GM21515 (cell line): ENCODE measurements around the gene SP6.

Experiments
- ATAC-seq: cut with Tn5 transposase; IDR thresholded peaks from one replicate; pipeline ENCODE4 v1.9.1; 2021; ENCODE audit not compliant: unreplicated experiment

The SP6 gene

GRCh38 chr17:47879776-47880454 lies 29.0 kb upstream of the SP6 start:
- ATAC-seq = no peak

- no peak for ATAC-seq
These were observed 28.1 kb upstream of the SP6 start for GRCh38 chr17:47879028-47879585.

DNA sequence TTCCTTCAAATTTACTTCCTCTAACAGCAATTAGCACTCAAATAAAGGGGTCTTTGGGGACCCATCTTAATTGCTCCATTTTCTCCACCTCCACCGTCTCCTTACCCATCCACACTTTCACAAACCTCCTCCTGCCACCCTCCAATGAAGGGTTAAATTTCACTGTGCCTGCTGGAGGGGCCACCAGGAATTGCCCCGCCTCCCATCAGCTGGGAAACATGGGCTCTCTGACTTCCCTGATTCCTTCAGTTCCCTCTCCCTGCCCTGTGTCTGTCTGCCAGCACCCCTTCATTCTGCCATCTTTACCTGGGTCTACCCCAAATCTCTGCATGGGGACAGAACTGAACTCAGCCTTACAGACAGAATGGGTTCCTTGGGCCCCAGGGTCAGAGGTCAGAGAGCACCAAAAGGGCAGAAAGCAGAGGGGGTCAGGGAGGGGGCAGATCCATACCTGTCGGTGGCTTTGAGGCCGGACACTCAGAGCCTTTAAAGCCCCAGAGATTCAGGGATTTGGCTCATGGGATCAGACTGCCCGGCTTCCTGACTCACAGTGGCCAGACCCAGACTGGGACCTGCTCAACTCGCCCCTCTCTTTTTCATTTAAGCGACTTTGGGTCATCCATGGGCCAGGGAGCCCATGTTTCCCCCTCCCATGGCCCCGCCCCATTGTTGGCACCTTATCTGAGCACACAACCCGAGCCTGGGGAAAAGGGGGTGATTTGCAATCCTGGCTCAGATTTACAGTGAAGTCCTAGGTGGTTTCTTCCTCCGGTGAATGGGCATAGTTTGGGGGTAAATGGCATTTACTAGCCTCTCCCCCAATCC lies 27.5 kb upstream of the SP6 start:
- ATAC-seq = no peak

DNA sequence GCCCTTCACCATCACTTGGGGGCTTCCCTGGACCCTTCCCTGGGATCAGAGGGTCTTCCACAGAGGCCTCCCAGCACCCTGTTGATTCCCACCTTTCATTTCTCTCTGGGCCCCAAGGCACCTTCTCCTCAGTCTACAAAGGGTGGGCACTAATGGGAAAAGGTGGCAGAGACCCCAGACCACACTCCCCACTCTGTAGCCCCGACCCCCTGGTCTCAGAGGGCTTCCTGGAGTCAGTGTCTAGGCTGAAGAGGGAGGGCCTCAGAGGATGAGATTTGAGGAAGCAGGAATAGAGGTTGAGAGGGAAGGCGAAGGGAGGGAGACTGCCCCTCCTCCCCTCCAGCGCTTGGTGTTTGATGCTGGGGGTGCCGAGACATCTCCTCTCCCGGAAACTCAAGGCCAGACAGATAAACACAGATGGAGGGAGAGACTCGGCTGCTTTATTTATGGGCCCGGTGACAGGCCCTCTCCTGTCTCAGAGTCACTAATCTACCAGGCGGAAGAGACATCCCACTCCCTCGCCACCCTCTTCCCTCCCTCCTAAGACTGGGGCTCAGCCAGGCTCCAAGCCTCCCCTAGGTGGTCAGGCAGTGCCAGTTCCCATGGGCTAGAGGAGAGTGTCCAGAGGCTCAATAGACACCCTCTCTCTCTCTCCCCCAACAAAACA lies 26.5 kb upstream of the SP6 start:
- ATAC-seq = no peak

GRCh38 chr17:47875011-47875985 lies 24.3 kb upstream of the SP6 start:
- ATAC-seq = no peak

DNA sequence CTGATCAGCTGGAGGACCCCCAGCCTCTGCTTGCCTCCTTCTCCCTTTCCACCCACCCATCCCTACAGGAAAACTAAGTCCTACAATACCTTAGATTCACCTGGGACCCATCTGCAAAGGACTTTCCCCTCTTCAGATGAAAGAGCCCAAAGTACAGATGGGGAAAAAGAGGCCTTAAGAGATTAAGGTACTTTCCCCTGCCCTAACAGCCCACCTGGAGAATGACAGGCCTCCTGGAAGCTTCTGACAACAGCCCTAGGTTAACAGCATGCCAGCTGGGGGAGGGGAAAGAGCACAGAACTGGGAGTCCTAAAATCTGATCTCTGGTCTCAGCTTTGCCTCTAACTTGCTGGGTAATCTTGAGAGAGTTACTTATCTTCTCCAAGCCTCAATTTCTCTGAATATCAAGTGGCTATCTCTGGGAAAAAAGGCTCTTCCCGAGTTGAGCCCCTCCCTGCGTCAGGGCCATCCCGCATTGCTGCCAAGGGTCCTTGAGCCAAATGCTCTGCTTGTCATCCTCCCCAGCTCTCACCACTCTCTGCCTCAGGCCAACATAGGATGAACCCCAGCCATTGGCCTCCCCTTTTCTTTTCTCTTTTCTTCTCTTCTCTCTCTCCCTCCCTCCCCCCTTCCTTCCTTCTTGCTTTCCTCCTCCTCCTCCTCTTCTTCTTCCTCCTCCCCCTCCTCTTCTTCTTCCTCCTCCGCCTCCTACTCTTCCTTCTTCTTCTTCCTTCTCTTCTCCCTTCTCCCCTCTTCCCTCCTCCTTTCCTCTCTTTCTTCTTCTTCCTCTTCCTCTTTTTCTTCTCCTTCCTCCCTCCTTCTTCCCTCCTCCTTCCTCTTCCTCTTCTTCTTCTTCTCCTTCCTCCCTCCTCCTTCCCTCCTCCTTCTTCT lies 22.5 kb upstream of the SP6 start:
- no peak for ATAC-seq

- no peak for ATAC-seq
These were observed 21.7 kb upstream of the SP6 start for GRCh38 chr17:47872651-47873161.

DNA sequence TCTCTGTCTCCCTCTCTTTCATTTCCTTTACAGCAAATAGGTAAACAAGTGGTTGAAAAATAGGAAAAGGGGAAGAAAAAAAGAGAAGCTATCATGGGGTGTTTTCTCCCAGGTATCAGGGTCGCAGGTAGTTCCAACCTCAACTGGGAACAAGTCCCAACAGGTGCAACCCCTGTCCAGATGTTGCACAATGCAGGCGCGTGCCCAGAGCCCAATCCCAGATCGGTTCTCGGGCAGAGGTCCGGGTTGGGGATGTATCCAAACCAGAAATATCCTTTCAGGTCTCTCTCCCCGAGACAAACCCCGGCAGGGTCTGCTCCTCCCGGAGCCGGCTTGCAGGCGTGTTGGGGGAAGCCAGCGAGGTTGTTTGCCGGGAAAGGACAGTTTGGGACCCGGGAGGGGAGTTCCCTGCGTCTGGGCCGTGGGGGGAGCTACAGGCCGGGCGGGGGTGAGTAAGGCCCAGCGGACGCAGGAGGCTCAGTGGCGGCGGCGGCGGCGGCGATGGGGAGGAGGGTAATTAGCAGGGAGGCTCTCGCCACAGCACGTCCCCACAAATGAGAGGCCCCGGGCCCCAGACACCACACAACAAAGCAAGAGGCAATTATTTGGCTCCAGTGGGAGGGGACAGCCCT lies 21.2 kb upstream of the SP6 start:
- no peak for ATAC-seq

DNA sequence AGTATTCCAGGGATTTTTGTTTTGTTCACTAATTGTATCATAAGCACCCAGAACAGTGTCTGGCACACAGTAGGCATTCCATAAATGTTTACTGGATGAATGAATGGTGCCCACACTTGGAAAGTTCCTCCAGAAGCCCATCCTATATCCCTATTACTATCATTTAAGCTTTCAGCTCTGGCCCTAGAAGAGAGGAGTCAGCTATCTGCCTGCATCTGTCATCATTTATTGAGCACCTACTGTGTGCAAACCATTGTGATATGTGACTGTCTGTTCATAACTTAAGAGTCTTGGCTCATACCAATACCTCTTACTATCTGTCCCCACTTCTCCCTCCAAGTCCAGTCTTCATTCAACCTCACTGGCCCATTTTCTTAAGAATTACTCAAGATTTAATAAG lies 20.1 kb upstream of the SP6 start:
- ATAC-seq = no peak

- ATAC-seq = no peak
These were observed 19.1 kb upstream of the SP6 start for GRCh38 chr17:47870056-47870455.

- no peak for ATAC-seq
These were observed 18.2 kb upstream of the SP6 start for GRCh38 chr17:47869114-47869513.

DNA sequence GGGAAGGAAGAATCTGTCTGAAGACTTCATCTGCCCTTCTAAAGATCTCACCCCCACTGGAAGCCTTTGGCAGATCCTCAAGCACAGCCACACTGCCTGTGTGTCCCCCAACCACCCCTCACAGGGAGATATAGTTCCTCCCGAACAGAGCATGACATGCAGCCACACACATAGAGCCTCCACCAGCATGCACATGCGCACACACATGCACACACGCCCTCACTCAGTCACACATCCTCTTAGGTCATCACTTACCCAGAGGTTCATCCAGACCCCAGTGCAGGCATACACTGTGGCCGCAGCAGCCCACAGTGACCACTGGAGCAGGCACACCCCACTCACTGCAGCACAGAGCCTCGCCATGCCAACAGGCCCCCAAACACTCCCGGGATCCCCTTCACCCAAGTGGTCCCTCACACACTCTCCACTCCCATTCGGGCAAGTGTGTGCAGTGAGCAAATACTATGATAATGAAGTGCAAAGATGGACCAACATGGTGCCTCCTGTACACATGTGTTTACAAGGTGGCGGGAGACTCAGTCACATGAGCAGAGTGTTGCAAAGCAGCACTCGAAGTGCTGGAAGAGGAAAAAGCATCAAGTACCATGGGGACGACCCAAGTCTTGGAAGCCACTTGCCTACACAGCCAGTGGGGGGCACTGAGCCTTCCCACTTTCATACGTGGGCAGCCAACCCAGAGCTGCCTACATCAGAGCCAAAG lies 17.0 kb upstream of the SP6 start:
- ATAC-seq = no peak

- no peak for ATAC-seq
These were observed 16.0 kb upstream of the SP6 start for GRCh38 chr17:47866941-47867340.

DNA sequence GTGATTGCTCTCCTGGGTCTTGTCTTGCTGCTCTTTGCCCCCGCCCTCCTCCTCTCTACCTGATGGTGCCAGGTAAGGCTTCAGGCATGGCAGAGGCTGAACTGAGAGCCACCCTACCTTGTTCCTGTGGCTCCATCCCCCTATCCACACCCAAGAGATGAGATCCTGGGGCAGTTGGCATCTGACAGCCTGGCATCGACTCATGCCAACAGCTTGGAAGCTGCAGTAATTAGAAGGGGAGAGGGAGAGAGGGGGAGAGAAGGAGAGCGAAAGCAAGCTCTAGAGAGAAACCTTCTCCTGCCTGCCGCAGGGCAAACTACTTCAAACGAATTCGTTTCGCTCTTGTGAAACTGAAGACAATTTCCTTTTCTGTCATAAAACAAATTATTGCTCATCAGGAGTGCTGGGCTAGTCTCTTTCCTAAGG lies 13.8 kb upstream of the SP6 start:
- ATAC-seq = no peak

- no peak for ATAC-seq
These were observed 11.9 kb upstream of the SP6 start for GRCh38 chr17:47862621-47863440.

GRCh38 chr17:47860386-47860785 lies 9.4 kb upstream of the SP6 start:
- ATAC-seq = no peak
